Cardiac atrium fibroblast (primary cell): ENCODE measurements around the gene KRIT1. TPM values are rescaled to one million over a fixed set of nuclear protein-coding genes. Genes with fewer than 3 reads are reported as not detected.

ENCODE experiments used
- total RNA-seq: library from RNA; depleted of rRNA; stranded (reverse); fragments of >200 nt; gene quantifications from 2 replicates; pipeline ENCODE4 v1.2.3, GENCODE V29; 2015

KRIT1 gene
- total RNA-seq: 26.1 and 36.5 TPM in 2 replicates

DNA sequence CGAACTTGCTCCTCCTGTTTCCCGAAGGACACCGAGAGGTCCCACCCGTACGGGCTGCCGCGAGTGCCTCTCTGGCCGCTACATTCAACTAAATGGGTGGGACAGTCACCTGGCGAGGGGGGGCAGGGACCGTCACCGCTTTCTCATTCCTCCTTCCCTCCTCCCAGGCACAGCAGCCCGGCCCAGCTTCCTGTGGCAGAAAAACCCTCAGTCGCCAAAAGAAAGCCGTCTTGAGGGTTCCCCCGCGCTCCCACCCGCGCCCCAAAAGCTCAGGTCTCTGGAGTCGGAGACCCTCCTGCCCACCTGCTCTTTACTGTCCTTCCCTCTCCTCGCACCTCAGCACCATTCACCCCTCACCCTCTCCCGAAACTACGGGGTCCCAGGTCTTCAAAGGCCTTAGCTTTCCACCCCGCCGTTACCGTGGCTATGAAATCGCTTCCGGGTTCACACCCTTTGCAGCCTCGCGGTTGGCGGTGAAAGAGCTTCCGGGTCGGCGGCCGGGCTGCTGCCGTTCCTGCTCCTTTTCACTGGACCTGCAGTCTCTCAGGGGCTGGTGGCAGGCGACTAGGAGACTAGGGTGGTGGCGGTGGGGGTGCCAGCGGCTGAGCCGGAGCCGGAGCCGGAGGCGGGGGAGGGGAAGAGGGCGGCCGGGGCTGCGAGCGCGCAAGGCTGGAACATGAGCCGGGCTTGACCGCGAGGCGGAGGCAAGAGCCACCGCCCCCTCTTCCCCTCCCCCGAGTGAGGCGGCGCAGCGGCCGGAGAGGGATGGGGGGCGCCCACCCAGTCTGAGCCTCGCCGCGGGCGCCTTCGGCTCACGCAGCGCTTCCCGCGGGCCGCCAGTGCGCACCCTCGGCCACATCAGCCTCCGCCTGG, at the start of gene KRIT1, which contains the start of gene ANKIB1:
Gene KRIT1 (minus strand): TSS at position 428 of the 873 bp plus-strand sequence. CDS start 3,779 bp downstream, outside the sequence.
Gene ANKIB1 (plus strand): TSS at position 488 of the 873 bp plus-strand sequence. CDS start 49,005 bp downstream, outside the sequence.

DNA sequence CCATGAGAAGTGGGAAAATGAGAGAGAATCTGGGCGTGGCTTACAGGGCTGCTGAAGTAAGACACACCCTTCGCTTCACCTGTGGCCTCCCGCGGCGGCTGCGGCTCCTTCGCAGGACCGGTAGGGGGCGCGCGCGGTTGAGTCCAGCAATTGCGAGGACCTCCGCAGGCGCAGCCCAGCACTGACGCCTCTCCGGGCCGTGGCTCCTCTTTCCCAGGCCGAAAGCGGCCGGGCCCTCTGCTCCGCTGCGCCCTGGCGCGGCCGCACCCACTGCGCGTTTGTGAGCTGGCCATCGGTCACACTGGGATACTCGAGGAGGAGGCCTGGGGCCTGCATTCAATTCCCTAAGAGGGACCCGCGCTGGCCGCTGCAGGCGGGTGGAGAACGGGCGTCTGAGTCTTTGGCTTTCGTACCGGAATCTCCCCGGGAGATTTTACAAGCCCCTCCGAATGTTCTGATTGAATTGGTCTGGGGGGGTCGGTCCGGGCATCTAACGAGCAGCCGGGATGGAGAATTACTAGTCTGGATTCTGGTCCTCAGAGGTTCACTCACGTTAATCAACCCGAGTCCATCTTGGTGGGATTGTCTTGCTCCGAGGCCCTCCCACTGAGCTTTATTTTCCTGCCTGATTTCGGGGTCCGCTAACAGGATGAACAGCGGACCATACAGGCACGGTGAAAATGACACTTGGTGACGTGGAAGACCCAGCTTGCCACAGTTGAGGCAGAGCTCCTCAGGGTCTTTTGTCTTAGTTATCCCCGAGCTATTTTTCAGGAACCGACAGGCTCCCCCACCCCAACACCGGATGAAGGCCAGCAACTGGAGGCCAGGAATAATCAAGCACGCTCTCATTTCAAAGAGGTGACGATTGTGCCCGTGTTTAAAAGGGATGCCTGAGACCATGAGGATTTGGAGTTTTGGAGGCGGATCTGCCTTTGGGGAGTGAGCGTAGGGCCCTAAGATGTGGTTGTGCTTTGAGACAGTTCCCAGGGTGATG, 66.5 kb downstream of the KRIT1 start, which contains the start of gene LRRD1:
Gene LRRD1 (minus strand): TSS at position 215 of the 997 bp plus-strand sequence. CDS start 13,940 bp downstream, outside the sequence.

Other genes starting within 250 kb of the KRIT1 start
- gene CYP51A1, start 111.4 kb downstream of the KRIT1 start, total RNA-seq: 116 and 171 TPM in 2 replicates
- gene LRRD1, start 66.8 kb downstream of the KRIT1 start, total RNA-seq: not detected in 2 replicates
- gene ANKIB1, start 60 bp upstream of the KRIT1 start, total RNA-seq: 16.2 and 29.3 TPM in 2 replicates
- gene GATAD1, start 201.6 kb upstream of the KRIT1 start, total RNA-seq: 13.5 and 19.8 TPM in 2 replicates
- gene ERVW-1, start 232.0 kb upstream of the KRIT1 start, total RNA-seq: not detected in 2 replicates